DOHH2 (cell line): ENCODE results near the gene DSCAM.

ENCODE experiments used
- EZH2phosphoT487 ChIP-seq: fragments of 200-600 bp; sonication (generic); IDR thresholded peaks from 2 replicates; pipeline ENCODE4 v1.6.1; 2017; ENCODE audit warnings: borderline replicate concordance, mild to moderate bottlenecking, antibody characterized with exemption, low read length, moderate library complexity, mixed read lengths
- TF ChIP-seq, protein P1 (sequence below): fragments of 200-600 bp; sonication (generic); IDR thresholded peaks from one replicate; pipeline ENCODE4 v1.5.1; 2014; ENCODE audit warnings: antibody characterized with exemption, mild to moderate bottlenecking, low read depth, low read length; ENCODE audit not compliant: poor library complexity, severe bottlenecking

DNA sequence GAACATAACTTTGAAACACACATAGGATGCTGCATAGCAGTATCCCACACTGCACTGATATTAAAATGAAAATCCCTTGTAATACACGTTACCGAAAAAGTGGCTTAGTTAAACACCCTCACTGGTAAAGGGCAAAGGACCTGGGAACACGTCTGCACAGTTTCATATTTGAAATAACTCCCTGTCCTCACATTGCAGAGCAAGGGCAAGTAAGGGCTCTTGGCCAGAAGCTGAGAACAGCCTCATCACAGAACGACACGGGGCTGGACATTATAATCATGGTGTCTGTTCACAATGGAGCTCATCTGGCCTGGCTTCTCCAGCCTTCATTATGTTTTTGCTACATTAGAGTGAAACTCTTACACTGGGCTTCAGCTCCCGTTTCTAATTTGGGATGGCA is 772.8 kb downstream of the DSCAM start:
- TF ChIP-seq, protein P1, sequence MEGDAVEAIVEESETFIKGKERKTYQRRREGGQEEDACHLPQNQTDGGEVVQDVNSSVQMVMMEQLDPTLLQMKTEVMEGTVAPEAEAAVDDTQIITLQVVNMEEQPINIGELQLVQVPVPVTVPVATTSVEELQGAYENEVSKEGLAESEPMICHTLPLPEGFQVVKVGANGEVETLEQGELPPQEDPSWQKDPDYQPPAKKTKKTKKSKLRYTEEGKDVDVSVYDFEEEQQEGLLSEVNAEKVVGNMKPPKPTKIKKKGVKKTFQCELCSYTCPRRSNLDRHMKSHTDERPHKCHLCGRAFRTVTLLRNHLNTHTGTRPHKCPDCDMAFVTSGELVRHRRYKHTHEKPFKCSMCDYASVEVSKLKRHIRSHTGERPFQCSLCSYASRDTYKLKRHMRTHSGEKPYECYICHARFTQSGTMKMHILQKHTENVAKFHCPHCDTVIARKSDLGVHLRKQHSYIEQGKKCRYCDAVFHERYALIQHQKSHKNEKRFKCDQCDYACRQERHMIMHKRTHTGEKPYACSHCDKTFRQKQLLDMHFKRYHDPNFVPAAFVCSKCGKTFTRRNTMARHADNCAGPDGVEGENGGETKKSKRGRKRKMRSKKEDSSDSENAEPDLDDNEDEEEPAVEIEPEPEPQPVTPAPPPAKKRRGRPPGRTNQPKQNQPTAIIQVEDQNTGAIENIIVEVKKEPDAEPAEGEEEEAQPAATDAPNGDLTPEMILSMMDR = no peak
- no peak for TF ChIP-seq EZH2phosphoT487
